DMS153 treated with DMSO at 0.1 percent for 48 hours (cell line): Measurements from ENCODE around the gene AKT1S1.

Experiments
- DNase-seq: peaks from one replicate; lab custom pipeline; 2025; ENCODE audit not compliant: unreplicated experiment; lab: John Stamatoyannopoulos, UW

Gene AKT1S1

GRCh38 chr19:49870309-49870901 lies 6.8 kb downstream of the AKT1S1 start:
- DNase-seq, result no peak

- DNase-seq, result peak; percentile 99
Observed at GRCh38 chr19:49869484-49870308, 7.5 kb downstream of the AKT1S1 start.

- no peak for DNase-seq
Observed at GRCh38 chr19:49869009-49869483, 8.1 kb downstream of the AKT1S1 start.

GRCh38 chr19:49866933-49867782 lies 10.0 kb downstream of the AKT1S1 start, which contains the start of gene PNKP:
Gene PNKP (minus strand): TSS chr19:49867576. CDS start chr19:49867204, 372 bp downstream.
- DNase-seq, result peak; percentile 77

GRCh38 chr19:49864890-49865289 lies 12.3 kb downstream of the AKT1S1 start:
- no peak for DNase-seq

- DNase-seq, result no peak
Observed at GRCh38 chr19:49863935-49864320, 13.2 kb downstream of the AKT1S1 start.

GRCh38 chr19:49863254-49863934 lies 13.8 kb downstream of the AKT1S1 start:
- DNase-seq, result no peak

GRCh38 chr19:49862391-49863253 lies 14.5 kb downstream of the AKT1S1 start:
- DNase-seq, result no peak

- no peak for DNase-seq
Observed at GRCh38 chr19:49861541-49862378, 15.4 kb downstream of the AKT1S1 start.

- DNase-seq, result no peak
Observed at GRCh38 chr19:49861107-49861506, 16.0 kb downstream of the AKT1S1 start.

- no peak for DNase-seq
Observed at GRCh38 chr19:49860336-49861102, 16.6 kb downstream of the AKT1S1 start.

GRCh38 chr19:49859682-49860335 lies 17.3 kb downstream of the AKT1S1 start:
- no peak for DNase-seq

GRCh38 chr19:49858088-49858985 lies 18.8 kb downstream of the AKT1S1 start:
- no peak for DNase-seq

GRCh38 chr19:49857838-49858087 lies 19.4 kb downstream of the AKT1S1 start:
- DNase-seq, result no peak

GRCh38 chr19:49857061-49857837 lies 19.9 kb downstream of the AKT1S1 start:
- DNase-seq, result no peak

GRCh38 chr19:49856574-49857021 lies 20.6 kb downstream of the AKT1S1 start:
- DNase-seq, result no peak
